ENCODE data around the gene UGDH. TPM values are rescaled to one million over a fixed set of nuclear protein-coding genes. Genes with fewer than 3 reads are reported as not detected.
A peak's percentile ranks its signal among the peaks of the same experiment; 100 is the strongest.

The UGDH gene
- total and polyA plus RNA-seq, 8 donors = 14.6 to 161 (median 33.2) TPM

DNA sequence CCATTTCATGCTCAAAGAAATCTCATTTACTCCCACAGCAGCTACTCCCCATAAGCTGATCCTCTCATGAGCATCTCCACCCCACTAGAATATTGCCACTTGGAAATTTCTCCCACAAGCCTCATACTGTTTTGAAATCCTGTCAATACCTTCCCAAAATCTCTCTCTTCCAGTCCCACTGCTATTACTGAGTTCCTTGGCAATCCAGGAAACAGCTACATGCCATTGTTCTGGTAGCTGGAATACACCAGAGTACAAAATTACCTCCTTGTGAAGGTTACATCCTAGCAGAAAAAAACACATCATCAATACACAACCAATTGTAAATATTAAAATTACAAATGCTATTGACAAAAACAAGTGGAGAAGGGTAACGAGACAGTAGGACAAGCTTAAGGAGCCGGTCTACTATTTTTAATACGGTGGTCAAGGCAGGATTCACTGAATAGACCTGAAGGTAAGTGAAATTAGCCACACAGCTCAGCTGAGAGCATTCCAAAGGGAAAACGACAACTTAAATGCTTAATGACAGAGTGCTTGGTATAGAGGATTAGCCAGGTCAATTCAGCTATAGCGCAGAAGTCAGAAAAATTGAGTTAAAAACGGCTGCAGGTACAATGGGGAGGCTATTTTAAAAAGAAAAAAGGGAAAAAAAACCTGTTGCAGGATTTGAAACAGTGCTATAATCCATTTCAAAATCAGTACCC, 74.9 kb downstream of the UGDH start:
- intact Hi-C loops (cut with DNase I; ENCODE audit: low total_unique reads) = no loop called here
- peaks cover 58 to 79% (median 74%) of the 10 kb centered on the region in 4 donors for H3K36me3 ChIP-seq

GRCh38 chr4:39451423-39452023, 75.7 kb downstream of the UGDH start:
- Histone ChIP-seq H3K27ac (no peak overlapping the region), H3K4me1 (peaks cover 14 to 71% (median 33%) of the 10 kb centered on the region in 4 donors), H3K27me3 (no peaks in the 10 kb centered on the region), H3K9me3 (no peaks in the 10 kb centered on the region), H3K4me3 (no peak overlapping the region), H3K36me3 (peaks cover 51 to 71% (median 67%) of the 10 kb centered on the region in 4 donors)
- intact Hi-C loops (cut with DNase I; ENCODE audit: low total_unique reads) = no loop called here
- peak in 1 of 3 donors; percentile 9 for TF ChIP-seq POLR2AphosphoS5 (IDR thresholded peaks at IDR 0.05)
- no peak for TF ChIP-seq CTCF (IDR thresholded peaks at IDR 0.05)
- TF ChIP-seq EP300 (IDR thresholded peaks at IDR 0.05) = no peak
- no peak for DNase-seq
- 86 to 91% (median 87%) methylated on average over 6 of the region's 6 CpGs for whole genome bisulfite sequencing, 5 donors

More for the DNA sequence above, 74.9 kb downstream of the UGDH start:
- Histone ChIP-seq H3K4me3 (no peak overlapping the region), H3K9me3 (no peaks in the 10 kb centered on the region), H3K27me3 (no peaks in the 10 kb centered on the region), H3K4me1 (peaks cover 14 to 71% (median 35%) of the 10 kb centered on the region in 4 donors), H3K27ac (no peak overlapping the region)
- TF ChIP-seq POLR2A (IDR thresholded peaks at IDR 0.05) (no peak), EP300 (IDR thresholded peaks at IDR 0.05) (no peak), CTCF (IDR thresholded peaks at IDR 0.05) (no peak), POLR2AphosphoS5 (IDR thresholded peaks at IDR 0.05) (no peak)
- DNase-seq = no peak
- WGBS, 5 donors = 83 to 90% (median 89%) methylated on average over 6 of the region's 6 CpGs

DNA sequence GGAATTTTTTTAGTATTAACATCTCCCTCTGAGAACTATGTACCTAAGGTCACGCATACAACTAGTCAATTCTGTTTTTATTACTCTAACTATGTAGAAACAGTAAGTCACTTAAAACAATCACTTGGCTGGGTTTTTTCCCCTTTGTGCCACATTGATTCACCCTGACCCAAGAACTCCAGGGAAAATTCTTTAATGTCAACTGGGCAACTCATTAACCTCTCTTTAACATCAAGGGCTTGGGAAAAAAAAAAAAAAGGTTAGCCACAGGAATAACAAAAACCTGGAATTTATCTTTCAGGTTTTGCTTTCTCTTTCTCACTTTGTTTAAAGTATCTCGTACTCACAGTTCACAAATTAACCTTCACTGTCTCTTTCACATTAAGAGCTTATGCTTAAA, 76.6 kb downstream of the UGDH start:
- DNase-seq = no peak
- WGBS, 5 donors = 18 to 87% (median 45%) methylated on average over 2 of the region's 2 CpGs
- Histone ChIP-seq H3K27me3 (no peaks in the 10 kb centered on the region), H3K9me3 (no peaks in the 10 kb centered on the region), H3K4me3 (no peak overlapping the region), H3K4me1 (peaks cover 14 to 65% (median 27%) of the 10 kb centered on the region in 4 donors), H3K27ac (no peak overlapping the region), H3K36me3 (peaks cover 42 to 62% (median 58%) of the 10 kb centered on the region in 4 donors)
- TF ChIP-seq POLR2AphosphoS5 (IDR thresholded peaks at IDR 0.05) = no peak
- no peak for TF ChIP-seq CTCF (IDR thresholded peaks at IDR 0.05)
- TF ChIP-seq EP300 (IDR thresholded peaks at IDR 0.05) = no peak
- TF ChIP-seq POLR2A (IDR thresholded peaks at IDR 0.05) = no peak
- intact Hi-C loops (cut with DNase I; ENCODE audit: low total_unique reads) = no loop called here

Other genes with a start within 250 kb of the UGDH start
- 100 to 1,000 TPM in 1 of 5 donors, 10 to 100 TPM in 4; 13.6 to 127 (median 51.8) TPM for gene RFC1, start 161.1 kb downstream of the UGDH start, total RNA-seq
- 10 to 100 TPM in 2 of 3 donors, 1 to 10 TPM in 1; 9.1 to 12.5 (median 10.8) TPM for gene RFC1, start 161.1 kb downstream of the UGDH start, polyA plus RNA-seq
- under 1 TPM in 1 of 5 donors, not detected in 4; 0.18 TPM for gene KLB, start 120.5 kb downstream of the UGDH start, total RNA-seq
- gene KLB, start 120.5 kb downstream of the UGDH start, polyA plus RNA-seq = under 1 TPM; 0.06 to 0.61 (median 0.10) TPM
- gene RPL9, start 68.5 kb downstream of the UGDH start, total RNA-seq = 1,000 to 10,000 TPM in 4 of 5 donors, 100 to 1,000 TPM in 1; 964 to 4,990 (median 2,883) TPM
- gene RPL9, start 68.5 kb downstream of the UGDH start, polyA plus RNA-seq = 1,000 to 10,000 TPM; 2,170 to 4,250 (median 2,805) TPM
- gene LIAS, start 68.4 kb downstream of the UGDH start, total RNA-seq = 10 to 100 TPM; 12.3 to 36.2 (median 16.1) TPM
- 10 to 100 TPM; 10.4 to 31.9 (median 21.2) TPM for gene LIAS, start 68.4 kb downstream of the UGDH start, polyA plus RNA-seq
- gene SMIM14, start 111.4 kb upstream of the UGDH start, total RNA-seq = 10 to 100 TPM; 11.1 to 72.9 (median 24.0) TPM
- gene SMIM14, start 111.4 kb upstream of the UGDH start, polyA plus RNA-seq = 10 to 100 TPM; 16.4 to 83.6 (median 41.4) TPM
- 100 to 1,000 TPM in 1 of 5 donors, 10 to 100 TPM in 3, 1 to 10 TPM in 1; 7.0 to 187 (median 68.3) TPM for gene UBE2K, start 170.7 kb upstream of the UGDH start, total RNA-seq
- gene UBE2K, start 170.7 kb upstream of the UGDH start, polyA plus RNA-seq = 10 to 100 TPM; 23.8 to 30.1 (median 24.1) TPM